Measurements from ENCODE around the gene SLFN11.
"Not testable (repeated sequence)": the region's sequence is repeated elsewhere in the genome, so short reads cannot be mapped to it uniquely, and the experiment has no call there.

Gene SLFN11, protein sequence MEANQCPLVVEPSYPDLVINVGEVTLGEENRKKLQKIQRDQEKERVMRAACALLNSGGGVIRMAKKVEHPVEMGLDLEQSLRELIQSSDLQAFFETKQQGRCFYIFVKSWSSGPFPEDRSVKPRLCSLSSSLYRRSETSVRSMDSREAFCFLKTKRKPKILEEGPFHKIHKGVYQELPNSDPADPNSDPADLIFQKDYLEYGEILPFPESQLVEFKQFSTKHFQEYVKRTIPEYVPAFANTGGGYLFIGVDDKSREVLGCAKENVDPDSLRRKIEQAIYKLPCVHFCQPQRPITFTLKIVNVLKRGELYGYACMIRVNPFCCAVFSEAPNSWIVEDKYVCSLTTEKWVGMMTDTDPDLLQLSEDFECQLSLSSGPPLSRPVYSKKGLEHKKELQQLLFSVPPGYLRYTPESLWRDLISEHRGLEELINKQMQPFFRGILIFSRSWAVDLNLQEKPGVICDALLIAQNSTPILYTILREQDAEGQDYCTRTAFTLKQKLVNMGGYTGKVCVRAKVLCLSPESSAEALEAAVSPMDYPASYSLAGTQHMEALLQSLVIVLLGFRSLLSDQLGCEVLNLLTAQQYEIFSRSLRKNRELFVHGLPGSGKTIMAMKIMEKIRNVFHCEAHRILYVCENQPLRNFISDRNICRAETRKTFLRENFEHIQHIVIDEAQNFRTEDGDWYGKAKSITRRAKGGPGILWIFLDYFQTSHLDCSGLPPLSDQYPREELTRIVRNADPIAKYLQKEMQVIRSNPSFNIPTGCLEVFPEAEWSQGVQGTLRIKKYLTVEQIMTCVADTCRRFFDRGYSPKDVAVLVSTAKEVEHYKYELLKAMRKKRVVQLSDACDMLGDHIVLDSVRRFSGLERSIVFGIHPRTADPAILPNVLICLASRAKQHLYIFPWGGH

DNA sequence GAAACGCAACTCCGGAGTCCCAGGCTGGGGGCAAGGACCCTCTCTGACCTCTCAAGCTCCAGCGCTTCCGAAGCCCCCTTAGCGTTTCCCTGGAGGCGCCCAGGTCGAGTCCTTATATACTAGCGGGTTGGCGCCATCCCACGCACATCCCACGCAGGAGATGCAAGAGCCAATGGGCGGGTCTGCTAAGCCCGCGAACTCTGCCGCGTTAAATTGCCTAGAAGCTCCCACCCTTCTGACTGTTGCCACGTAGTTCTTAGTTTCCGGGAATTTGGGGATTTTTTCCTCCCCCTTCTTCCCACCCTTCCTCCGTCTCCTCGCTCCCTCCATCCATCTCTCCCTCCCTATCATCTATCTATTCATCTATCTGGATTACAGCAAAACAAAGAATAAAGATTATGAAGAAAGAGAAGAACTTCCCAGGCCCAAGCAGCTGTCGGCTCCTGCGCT lies at the start of gene SLFN11:
Gene SLFN11, minus strand, starts transcription at position 88 of the 450 bp plus-strand sequence. CDS start 9,814 bp downstream, outside the sequence.
- peak; percentile 79 for DNase-seq

DNA sequence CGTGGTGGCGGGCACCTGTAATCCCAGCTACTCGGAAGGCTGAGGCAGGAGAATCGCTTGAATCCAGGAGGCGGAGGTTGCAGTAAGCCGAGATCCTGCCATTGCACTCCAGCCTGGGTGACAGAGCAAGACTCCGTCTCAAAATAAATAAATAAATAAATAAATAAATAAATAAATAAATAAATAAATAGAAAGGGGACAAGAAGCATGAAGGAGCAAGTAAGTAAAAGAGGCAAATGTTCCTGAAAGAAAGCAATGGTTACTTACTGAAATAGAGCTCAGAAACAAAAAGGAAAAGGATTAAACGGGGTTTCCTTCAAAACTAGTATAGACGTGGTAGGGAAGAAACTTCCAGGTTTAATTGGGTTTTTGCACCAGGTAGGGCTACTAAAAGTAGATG lies 47.6 kb upstream of the SLFN11 start:
- DNase-seq, result not testable (repeated sequence)

DNA sequence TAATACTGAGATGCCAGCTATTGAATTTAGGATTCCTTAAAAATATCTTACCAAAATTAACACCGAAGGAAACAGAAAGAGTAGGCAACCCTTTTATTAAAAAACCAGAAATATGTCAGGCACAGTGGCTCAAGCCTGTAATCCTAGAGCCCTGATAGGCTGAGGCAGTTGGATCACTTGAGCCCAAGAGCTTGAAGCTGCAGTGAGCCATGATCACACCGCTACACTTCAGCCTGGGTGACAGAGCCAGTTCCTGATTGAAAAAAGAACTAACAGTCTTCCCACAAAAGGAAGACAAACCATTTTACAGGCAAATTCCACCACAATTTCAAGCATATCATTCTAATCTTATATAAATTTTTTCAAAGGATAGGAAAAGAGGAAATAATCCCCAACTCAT lies 43.2 kb upstream of the SLFN11 start:
- DNase-seq, result no peak

DNA sequence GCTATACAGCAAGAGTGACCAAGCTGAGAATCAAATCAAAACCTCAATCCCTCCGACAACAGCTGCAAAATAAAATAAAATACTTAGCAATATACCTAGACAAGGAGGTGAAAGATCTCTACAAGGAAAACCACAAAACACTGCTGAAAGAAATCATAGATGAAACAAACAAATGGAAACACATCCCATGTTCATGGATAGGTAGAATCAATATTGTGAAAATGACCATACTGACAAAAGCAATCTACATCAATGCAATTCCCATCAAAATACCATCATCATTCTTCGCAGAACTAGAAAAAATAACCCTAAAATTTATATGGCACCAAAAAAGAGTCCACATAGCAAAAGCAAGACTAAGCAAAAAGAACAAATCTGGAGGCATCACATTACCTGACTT lies 41.3 kb upstream of the SLFN11 start:
- DNase-seq, result not testable (repeated sequence)

DNA sequence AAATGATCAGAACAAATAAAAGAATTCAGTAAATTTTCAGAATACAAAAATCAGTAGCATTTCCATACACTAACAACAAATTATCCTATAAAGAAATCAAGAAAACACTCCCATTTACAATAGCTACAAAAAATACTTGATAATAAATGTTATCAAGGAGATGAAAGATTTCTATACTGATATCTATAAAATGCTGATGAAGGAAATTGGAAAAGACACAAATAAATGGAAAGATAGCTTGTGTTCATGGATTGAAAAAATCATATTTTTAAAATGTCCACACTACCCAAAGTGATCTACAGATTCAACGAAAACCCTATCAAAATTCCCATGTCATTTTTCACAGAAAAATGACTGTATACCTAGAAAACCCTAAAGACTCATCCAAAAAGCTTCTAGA lies 40.8 kb upstream of the SLFN11 start:
- DNase-seq, result no peak

DNA sequence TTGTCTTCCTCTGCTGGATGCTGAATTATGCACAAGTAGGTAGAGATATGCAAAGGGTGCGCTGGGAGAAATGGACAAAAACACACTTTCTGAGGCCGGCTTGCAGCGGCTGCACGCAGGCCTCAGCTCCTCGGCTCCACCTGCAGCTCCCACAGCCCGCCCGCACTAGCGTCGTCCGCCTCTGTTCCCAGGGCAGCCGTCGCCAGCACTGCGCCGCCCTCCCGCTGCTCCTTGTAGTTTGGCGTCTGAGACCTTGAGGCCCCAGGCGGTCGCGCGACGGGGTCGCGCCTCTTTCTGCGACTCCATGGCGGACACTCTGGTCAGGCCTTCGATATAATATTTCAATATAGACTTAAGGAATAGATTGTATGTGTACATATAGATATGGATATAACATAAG lies 34.1 kb upstream of the SLFN11 start:
- DNase-seq, result no peak

DNA sequence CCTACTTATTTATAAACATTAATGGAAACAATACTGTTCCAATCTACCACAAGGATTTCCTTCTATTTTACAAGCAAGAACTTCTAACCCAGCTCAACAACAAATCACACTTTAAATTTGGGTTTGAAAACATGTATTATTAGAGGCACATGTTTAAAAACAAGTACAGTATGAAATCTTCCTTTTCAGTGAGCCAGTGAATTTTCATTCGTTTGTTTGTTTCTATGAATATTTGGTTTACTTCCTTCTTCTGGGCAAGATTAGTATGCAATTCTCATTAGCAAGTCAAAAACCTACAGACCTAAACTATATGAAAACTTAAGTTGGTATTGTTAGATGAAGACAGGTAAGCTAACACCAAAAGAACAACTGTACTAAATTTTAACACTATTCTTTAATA lies 33.1 kb upstream of the SLFN11 start:
- no peak for DNase-seq

DNA sequence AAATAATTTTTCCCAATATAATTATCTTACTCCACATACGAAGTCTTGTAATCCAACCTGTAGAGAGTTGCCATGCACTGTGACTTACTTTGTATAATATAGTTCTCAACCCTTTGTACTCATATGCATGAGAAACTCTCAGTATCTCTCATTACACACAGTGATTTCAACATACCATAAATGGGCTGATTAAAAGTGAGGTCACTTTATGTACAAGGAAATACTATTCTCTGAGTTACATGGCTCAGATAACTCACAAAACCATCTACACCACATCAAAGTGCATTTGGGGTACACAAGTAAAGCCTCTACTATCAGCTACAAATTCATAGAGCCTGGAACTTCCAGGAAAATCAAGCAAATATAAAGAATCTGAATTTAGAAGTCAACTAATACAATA lies 30.9 kb upstream of the SLFN11 start:
- no peak for DNase-seq

DNA sequence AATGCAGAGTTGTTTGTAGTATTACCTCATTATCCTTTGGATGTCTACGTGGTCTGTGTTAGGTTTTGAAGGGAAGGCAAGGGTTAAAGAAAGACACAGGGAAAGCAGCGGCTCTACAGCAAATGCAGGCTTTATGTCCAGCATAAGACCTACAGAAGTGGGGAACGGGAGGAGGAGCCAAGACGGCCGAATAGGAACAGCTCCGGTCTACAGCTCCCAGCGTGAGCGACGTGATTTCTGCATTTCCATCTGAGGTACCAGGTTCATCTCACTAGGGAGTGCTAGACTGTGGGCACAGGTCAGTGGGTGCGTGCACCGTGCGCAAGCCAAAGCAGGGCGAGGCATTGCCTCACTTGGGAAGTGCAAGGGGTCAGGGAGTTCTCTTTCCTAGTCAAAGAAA lies 20.4 kb upstream of the SLFN11 start:
- DNase-seq, result not testable (repeated sequence)

DNA sequence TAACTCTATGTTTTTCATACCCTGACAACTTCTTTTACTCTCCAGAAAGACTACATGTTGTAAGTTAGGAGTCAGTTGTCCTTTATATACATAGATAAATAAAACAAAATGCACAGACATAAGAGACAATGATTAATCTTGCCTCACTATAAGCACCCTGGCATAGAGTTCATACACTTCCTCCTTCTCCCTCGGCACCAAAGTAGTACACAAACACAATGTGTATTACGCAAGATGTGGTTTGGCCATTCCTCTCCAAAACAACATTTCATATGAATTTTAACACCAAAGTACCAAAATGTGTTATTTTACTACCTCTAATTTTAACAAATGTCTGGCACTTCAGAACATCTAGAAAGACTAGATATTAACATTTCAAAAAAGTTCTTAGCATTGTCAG lies 17.2 kb upstream of the SLFN11 start:
- DNase-seq, result no peak

DNA sequence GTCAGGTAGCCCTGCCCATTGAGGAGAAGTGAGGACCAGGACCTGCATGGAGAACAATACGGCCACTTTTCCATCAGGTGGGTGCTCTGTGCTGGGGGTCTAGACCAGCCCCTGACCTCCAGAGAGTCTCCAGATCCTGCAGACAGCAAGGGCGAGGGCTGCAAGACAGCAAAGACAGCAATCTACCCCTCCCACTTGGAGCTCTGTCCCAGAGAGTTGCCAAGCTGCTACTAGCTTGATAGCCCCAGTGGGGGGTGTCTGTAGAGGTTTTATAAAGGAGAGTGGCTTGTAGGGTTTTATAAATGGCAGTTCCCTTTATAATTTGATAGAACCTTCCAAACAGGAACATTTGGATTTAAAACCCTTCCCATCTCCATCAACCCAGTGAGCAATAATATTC lies 16.7 kb upstream of the SLFN11 start:
- no peak for DNase-seq

DNA sequence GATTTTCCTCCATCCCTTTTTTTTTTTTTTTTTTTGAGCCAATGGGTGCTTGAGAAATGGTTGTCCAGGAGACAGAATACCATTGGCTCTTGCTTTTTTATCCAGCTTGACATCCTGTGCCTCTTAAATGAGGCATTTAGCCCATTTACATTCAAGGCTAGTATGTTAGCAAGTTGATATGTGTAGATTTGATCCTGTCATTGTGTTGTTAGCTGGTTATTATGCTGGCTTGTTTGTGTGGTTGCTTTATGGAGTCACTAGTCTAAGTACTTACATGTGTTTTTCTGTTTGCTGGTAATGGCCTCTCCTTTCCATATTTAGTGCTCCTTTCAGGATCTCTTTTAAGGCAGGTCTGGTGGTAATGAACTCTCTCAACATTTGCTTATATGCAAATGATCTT lies 14.1 kb upstream of the SLFN11 start:
- no peak for DNase-seq

DNA sequence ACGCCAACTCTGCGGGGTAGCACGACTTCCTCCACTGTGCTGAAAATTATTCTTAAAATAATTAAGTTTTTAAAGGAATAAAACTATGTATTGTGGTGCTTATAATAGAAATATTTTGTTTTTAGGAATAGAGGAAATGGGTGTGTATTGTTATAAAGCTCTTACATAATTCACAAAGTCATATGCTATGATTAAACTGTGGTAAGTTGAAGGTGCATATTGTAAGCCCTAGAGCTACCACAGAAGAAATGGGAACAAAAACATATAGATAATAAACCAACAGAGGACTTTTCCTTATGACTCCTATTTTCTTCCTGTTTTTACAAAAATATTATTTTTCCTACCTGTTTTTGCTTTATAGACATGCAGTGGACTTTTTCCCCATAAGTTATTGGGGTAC lies 4.3 kb upstream of the SLFN11 start:
- DNase-seq, result no peak

DNA sequence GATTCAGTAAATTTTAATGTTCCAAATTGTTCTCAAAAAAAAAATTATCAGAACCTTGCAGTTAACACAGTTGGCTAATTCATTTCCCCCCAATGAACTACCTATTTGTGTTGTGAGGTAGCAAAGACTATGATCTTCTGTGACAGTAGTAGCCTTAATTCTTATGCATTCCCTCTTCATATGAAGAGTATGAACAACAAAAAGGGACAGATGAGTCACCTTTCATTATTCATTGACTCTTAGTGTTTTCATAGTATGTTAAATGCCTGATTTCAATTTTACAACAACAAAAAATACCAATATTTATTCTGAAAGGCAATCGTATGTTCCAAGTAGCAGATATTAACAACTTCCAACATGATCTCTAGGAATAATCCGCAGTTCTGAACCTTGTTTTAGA lies 3.6 kb upstream of the SLFN11 start:
- no peak for DNase-seq

DNA sequence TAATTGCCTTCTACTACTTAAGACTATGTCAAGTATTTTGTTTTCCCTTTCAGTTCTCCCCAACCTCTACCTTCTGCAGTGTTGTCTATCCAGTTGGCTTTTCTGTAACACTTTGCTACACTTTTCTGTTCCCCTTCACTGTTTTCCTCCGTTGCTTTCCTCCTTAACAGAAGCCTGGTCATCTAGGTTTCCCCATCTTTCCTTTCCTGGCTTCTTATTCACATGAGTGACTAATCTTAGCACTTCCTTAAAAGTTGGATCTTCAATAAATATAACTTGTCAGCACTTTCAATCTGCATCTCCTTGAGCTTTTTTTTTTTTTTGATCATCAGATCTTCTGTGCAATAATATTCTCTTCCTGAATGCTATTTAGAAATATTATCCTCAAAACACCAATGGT lies 2.8 kb upstream of the SLFN11 start:
- DNase-seq, result no peak

DNA sequence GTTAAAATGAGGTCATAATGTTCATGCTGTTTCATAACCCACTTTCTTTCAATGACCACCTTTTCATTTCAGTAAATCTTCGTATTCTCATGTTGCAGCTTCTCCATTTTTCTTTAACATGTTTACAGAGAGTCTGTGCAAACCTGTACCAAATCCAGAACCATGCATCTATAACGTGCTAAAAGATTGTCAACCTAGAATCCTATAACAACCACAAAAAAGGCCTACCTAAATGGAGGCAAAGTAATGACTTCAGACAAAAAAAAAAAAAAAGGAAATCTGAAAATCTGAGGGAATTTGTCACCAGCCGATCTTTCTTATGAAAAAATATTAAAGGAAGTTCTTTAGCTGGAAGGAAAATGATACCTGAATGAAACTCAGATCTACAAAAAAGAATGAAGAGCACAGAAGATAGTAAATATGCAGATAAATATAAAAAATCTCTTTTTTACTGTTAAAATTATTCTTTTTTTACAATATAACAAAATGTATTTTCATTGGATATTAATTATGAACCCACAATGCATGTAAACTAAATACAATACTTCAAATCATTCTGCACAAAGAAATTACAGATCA lies 1.4 kb upstream of the SLFN11 start:
- no peak for DNase-seq

DNA sequence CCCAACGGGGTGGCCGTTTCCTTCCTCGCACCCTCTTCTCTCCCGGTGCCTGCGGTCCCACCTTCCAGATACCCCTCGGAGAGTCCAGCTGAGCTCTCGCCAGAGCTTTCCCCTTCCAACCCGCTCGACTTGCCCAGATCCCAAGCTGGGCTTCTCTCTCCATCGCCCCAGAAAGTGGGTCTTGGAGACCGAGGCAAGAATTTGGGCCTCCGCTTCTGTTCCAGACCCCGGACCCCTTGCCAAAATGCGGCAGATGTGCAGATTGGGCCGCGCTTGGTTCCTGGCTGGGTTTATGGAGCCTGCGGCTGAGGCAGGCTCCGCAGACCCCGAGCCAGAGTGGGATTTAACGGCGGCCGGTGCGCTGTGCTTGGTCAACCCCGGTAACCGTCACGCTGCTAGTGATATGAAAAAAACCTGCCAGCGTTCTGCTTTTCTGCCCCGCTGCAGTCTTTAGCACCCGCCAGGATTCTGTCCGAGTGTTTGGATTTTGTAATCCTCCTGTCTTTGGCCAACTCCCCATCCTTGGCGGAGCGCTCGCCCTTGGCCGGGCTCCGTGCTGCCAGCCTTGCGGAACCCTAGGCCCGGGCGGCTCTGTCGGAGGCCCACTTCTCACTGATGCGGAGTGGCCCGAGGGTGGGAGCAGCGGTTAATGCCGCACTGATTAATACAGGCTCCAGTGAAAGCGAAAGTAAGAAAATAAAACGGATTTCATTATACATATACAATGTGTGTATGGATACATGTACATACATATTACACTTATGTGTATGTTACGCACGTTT lies 754 bp upstream of the SLFN11 start:
- DNase-seq, result peak; percentile 58

DNA sequence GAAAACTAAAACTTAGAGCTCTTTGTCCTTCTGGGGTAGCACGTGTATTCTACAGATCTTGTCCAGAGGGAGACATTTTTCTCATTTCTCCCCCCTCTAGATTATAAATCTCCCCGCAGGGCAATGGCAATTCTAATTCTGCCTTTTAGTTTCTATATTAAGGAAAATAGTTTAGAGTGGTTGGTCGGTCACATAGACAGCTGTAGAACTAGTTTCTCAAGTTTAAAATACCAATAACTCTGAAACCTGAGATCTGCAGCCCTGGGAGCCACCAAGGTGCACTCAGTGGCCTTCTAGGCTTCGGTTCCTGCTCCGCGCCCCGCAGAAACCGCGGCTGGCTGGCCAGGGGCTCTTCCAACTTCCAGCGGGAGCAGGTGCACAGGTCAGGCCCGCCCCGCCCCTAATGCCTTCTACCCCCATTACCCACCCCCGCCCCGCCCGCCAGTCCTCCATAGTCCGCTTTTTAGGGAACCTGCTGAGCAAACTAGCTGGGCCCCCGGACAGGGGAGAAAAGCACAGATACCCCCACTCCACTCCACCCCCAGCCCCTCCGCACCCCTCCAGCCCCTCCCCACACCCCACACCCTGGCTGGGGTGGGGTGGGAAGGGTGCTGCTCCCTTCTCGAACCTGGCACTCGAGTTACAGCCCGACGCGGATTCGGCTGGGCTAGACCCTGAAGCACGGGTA lies 431 bp downstream of the SLFN11 start:
- DNase-seq, result peak; percentile 67

DNA sequence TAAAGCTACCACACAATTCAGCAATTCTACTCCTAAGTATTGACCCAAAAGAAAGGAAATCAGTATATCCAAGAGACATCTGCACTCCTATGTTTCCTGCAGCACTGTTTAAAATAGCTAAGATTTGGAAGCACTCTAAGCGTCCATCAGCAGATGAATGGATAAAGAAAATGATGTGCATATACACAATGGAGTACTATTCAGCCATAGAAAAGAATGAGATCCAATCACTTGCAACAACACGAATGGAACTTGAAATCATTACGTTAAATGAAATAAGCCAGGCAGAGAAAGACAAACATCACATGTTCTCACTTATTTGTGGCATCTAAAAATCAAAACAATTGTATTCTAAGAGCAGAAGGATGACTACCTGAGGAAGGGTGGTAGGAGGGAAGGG lies 1.5 kb downstream of the SLFN11 start:
- no peak for DNase-seq

DNA sequence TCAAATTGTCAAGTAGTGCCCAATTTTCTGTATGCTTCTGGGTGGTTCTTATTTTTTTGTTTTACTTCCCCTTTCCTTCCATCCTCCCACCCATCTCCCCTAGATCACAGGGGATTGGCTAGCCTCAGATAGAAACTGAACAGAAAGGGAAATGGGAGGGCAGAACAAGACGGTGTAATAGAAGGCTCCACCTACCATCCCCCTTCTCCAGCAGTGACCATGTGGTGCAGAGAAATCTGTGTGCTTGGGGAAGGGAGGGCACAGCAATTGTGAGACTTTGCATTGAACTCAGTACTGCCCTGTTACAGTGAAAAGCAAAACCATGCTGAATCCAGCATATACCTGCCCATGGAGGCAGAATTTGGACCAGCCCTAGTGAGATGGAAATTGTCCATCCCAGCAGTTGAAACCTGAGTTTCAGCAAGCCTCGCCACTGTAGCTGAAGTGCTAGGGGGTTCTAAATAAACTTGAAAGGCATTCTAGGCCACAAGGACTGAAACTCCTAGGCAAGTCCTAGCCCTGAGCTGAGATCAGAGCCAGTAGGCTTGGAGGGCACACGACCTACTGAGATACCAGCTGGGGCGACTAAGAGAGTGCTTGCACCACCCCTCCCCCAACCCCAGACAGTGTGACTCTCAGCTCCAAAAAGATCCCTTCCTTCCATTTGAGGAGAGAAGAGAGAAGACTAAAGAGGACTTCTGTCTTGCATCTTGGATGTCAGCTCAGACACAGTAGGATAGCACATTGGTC lies 5.2 kb downstream of the SLFN11 start:
- DNase-seq, result no peak

DNA sequence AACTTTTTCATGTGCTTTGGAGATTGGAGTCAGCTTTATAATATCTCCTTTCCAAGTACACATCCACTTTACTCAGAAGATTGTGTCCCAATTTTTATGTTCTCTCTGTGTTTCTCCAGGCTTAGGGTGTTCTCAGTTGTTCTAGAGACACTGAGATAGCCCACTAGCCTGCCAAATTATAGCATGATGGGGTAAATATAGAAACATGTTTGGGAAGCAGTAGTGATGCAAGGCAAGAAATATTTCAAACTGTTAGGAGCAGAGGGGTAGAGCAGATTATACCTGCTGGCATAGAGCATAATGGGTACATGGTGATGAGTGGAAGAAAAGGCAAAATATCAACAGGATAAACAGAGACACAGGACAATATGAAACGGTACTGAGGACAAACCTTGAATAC lies 12.4 kb downstream of the SLFN11 start:
- no peak for DNase-seq

All from NCI-H526 treated with DMSO at 0.1 percent for 48 hours (cell line).